ENCODE measurements around the gene URGCP. TPM values are rescaled to one million over a fixed set of nuclear protein-coding genes. Genes with fewer than 3 reads are reported as not detected.

The URGCP gene
- total RNA-seq, 1 donor from 2014 or later, result 40.3 TPM

DNA sequence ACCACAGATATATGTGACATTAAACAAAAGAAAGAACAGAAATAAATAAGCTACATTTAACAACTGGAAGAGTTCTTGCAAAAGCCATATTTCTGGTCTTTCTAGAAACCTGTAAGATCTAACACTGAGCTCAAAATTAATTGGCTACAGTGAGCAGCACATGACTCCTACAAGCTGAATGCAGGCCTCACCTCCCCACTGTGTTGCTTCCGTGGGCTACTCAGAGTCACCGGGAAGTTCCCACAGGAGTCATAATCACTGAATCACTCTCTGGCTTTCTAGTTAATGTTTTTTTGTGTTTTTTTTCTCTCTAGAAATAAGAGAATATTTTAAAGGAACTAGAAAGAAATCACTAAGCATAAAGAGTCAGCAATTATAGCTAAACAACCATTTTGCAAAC is 26.9 kb downstream of the URGCP start:
- DNase-seq, result no peak
- ATAC-seq, result no peak
- intact Hi-C loops (cut with micrococcal nuclease), result no loop called here

DNA sequence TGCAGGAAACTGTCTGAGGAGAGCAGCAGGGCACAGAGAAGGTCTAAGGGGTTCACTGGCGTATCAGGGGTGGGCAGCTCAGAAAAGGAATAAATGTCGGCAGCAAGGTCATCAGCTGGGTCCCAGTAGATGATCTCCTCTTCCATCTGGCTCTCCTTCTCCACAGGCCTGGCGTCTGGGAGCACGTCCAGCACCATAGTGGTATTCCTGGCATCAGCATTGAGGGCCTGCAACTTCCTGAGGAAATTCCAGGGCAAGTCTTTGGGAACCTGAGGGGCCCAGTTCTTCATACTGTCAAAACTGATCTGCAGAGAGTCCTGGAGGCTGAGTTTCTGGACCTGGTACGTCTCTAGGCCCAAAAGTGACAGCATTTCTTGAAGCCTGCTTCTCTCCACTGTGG is 27.5 kb downstream of the URGCP start:
- intact Hi-C loops (cut with micrococcal nuclease), result no loop called here
- peak; percentile 38 for ATAC-seq
- no peak for DNase-seq

DNA sequence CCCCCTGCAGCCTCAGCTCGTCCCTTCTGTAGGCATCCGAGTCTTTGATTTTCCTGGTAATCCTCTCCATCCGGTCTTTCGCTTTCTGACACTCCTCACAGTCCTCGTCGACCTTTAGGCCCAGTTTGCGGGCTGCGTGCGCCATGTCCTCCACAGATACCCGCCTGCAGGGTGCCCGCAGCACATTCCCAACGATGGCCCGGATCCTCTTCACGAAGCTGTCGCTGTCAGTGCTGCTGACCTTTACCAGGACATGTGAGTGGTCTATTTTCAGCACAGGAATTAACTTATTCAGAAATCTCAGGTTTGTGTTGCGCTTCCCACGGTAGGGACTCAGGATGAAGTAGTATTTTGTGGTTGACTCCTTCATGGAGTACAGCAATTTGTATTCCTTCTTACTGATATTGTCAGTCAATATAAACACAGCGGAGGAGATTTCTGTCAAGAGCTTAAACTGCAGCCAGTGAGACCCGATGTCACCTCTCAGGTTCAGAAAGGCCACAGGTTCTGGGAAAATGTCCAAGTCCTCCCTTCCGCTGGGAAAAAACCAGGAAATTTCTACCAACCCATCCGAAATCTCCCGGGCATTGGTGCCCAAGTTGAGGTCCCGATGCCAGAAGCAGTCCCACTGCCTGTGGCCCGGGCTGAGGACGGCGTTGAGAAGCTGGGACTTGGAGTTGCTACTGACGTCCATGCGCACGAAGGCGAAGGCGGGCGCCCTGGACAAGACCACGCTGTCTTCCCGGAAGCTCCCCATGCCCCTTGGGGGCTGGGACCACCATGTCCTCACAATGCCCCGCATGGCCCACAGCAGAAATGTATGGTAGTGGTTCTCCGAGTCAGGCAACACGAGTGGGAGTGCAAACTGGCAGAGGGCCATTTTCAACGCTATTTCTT is 28.2 kb downstream of the URGCP start:
- intact Hi-C loops (cut with micrococcal nuclease), result no loop called here
- ATAC-seq (peak; percentile 46), DNase-seq (no peak)

DNA sequence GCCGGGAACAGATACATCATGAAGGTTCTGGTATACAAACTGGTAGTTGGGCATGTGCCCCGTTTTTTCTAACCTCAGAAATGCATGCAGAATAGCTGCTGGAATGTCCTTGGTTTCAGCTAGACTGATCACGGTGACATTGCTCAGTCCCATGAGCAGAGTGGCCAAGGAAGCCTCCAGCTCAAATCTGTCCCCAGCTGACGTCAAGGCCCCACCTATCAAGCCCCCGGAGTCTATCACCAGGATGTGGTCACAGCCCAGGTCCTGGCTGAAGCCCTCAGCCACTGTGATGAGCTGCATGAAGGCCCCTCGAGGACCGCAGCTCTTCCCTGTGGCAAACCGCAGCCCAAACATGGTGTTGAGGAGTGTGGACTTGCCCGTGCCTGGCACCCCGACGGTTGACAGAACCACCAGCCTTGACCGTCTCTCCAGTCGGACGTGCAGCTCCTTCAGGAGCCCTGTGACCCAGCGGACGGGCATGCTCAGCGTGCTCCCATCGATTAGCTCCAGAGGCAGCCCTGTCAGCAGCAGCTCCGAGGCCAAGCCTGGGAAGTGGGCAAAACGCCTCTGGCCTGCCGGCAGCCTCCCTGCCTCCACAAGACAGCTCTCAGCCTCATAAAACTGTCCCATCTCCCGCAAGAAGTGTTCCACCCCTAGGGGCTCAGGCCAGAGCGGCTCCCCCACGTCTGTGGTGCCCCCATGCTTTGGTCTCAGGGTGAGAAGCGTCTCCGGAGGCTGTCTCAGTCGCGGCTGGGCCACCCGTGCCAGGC is 29.2 kb downstream of the URGCP start:
- DNase-seq (no peak), ATAC-seq (no peak)
- intact Hi-C loops (cut with micrococcal nuclease), result no loop called here

DNA sequence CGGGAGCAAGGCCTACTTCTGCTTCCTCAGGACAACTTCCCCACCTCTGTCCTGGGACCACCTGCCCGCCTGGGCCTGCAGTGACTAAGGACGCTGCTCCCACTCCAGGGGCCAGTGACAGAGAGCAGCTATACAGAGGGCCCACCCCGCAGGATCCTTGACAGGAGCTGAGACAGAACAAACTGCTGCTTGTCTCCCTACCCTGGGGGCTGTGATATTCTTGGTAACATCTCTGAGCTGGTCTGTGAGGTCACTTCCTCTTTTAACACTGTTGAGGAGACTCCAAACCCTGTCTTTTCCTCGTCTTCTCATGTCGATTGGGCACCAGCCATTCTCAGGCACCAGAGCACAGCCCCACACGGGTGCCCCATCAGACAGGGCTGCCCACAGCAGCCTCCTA is 30.2 kb downstream of the URGCP start:
- no peak for DNase-seq
- intact Hi-C loops (cut with micrococcal nuclease), result no loop called here
- no peak for ATAC-seq

DNA sequence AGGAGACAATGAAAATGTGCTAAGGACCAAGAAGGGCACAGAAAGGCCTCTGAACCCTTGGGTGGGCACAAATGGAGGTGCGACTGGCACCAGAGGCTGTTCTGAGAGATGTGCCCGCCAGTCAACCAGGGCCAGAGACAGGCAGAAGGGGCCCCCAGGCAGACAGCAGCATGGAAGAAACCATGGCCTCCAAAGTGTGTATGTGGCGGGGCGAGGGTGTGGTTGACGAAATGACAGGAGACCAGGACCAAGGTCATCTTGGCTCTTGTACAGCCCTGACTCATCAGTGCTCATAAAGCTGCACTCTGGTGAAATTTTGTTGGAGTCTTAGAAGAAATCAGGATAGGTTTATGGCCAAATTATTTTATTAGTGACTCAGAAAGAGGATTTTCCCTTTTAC is 33.1 kb downstream of the URGCP start:
- ATAC-seq (peak; percentile 12), DNase-seq (peak; percentile 58)
- intact Hi-C loops (cut with micrococcal nuclease), result no loop called here

DNA sequence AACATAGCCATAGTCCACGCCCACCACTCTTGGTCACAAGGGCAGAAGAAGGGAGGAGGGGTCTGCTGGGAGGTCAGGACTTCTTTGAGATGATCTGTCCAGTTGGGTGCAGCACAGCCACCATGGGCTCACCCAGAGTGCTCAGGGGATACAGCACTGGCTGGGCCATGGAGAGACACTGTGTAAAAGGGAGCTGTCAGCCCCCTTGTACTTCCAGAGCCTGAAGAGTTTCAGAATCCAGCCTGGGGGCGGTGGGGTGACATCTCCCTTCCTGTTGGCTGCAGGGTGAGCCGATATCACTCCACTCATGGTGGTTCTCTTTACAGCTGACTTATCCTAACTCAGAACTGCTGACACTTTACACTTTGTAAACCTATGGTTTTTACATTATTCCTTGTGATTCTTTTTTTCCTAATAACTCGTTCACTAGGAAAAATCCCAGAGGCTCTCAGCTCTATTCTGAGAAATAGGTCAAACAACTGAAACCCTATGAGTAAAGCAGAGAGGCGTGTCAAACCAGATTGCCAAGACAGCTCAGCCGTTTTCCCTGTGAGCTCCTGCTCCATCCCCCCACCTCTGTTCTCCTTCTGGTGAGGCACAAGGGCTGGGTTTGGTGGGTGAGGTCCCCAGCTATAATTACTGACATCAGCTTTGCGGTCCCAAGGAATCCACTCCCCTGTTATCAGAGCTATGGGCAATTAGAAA is 33.8 kb downstream of the URGCP start:
- ATAC-seq (peak; percentile 24), DNase-seq (no peak)
- intact Hi-C loops (cut with micrococcal nuclease), result no loop called here

DNA sequence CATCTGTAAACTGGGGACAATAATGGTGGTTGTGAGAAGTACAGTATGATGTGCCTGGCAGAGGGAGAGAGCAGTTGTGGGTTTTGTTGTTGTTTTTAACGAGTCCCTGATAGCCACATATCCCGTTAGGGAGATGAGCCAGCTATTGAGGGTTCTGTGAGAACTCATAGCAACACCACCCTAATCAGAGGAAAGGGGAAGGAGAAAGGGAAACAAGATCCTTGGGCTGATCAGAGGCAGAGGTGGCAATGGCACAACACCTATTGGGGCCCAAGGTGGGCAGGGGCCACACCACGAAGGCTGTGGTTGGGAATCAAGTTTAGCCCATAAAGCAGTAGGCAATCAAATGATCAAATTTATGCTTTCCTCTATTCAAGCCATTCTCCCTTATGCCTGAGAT is 35.3 kb downstream of the URGCP start:
- DNase-seq, result no peak
- intact Hi-C loops (cut with micrococcal nuclease), result no loop called here
- ATAC-seq, result no peak

DNA sequence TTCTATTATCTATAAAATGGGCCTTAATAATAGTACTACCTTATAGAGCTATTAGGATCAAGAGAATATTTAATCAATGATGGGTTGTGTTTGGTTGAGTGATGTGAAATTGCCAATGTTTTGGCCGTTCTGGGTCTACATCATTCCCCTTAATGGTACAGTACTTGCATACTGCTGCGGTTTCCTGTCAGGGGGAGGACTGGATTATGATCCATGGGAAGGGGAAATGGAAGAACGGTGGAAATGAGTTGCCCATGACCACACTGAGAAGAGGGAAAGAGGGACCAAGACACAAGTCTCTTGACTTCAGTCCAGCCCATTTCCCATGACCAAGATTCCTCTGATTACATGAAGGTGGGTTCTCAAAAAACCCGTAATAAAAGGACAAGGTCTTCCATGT is 36.1 kb downstream of the URGCP start:
- no peak for ATAC-seq
- no peak for DNase-seq
- intact Hi-C loops (cut with micrococcal nuclease), result no loop called here

DNA sequence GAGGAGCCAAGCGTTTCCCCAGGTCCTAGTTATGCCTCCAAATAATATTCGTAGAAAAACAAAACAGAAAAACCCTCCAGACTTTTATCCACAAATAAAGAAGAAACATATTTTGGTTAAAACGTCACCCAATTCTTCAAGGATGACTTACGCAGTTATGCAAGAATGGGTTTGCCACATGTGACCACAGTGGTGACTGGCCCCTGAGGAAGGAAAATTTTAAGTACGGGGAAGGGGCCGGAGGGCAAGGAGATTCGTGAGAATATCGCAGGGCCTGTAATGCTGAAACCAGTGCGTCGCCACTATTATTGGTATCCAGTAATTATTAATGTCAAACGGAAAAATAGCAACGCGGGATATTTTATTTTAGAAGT is 36.5 kb downstream of the URGCP start:
- DNase-seq (no peak), ATAC-seq (peak; percentile 33)
- intact Hi-C loops (cut with micrococcal nuclease), result no loop called here

DNA sequence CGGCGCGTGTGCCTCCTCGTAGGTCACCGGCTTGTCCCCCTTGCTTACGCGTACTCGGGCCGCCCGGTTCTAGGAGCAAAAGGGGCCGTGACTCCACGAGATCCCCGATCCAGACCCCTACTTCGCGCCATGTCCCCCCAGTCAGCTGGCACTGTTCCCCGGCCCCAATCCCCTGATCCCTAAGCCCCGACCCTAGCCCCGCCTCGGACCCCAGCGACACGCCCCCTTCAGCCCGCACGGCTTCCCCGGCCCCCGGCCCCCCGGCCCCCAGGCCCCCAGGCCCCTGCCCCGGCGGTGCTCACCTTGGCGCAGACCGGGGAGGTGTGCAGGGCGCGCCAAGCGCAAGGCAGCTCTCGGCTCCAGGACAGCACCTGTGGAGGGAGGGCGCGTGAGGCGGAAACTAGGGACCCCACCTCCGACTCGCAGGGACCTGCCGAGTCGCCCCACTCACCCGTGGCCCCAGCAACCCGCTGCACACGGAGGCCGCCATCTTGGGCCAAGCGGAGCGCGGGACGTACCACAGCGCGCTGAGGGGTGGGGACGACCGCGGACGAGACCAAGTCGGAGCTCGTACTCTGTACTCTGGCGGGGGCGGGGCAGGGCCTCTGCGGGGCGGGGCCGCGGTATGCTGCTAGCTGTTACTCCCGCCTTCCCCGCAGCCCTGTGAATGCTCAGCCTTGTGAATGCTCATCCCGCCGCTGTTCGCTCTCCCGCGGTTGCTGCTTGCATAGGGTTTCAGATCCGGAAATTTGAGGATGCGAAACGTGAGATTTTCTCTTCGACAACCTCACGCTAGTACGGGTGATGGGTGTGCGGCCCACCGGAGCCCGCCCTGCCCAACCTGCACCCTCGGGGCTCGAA is 37.2 kb downstream of the URGCP start, which contains the start of gene MRPS24:
TSS of gene MRPS24 (minus strand) at position 512 of the 861 bp plus-strand sequence. CDS start at position 490, 22 bp downstream.
- DNase-seq (peak; percentile 96), ATAC-seq (peak; percentile 97)
- intact Hi-C loops (cut with micrococcal nuclease), result no loop called here

DNA sequence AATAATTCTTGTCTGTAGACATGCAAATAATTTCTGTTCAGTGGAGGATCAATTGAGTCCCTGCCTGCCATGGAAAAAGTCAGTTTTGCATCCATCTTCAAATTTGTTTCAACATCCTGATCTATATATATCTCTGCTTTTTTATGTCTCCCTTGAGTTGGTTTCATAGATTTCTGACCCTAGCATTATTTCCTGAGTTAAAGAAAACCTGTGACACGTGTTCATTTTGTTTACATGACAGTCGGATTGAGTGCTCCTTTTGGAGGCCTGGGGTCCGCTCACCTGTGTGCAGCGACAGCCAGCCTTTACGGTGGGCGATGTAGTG is 37.8 kb downstream of the URGCP start:
- intact Hi-C loops (cut with micrococcal nuclease), result no loop called here
- ATAC-seq, result no peak
- no peak for DNase-seq

DNA sequence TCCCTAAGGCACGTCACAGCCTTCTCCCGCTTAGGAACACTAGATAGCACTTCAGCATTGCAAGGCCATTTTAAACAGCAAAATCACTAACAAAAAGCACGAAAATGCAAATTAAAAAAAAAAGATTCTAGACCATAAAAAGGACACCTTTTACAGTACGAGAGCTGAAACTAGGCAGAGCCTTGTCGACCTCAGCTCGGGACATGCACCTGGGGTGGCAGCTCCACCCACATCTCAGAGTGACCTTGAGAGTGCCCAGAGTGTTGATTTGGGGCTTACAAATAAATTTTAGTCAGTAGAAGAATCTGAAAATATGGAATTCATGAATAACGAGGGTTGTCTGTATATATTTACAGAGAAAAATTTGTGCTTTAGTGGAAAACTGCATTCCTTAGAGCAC is 38.2 kb downstream of the URGCP start:
- no peak for DNase-seq
- ATAC-seq, result no peak
- intact Hi-C loops (cut with micrococcal nuclease), result no loop called here

DNA sequence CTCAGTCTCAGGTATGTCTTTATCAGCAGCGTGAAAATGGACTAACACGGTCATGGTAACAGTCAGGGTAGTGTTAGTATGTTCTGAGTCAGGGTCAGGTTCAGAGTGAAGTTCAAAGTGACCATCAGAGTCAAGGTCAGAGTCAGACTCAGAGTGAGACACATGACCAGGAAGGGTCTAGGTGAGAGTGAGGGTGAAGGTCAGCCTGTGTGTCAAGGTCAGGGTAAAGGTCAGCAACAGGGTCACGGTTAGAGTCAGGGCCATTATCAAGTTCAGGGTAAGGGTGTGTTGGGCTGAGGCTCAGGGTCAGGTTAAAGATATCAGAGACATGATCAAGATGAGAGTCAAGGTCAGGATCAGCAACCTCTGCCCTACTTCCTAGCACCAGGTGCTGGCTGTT is 41.1 kb downstream of the URGCP start:
- ATAC-seq, result no peak
- DNase-seq, result no peak
- intact Hi-C loops (cut with micrococcal nuclease), result no loop called here

DNA sequence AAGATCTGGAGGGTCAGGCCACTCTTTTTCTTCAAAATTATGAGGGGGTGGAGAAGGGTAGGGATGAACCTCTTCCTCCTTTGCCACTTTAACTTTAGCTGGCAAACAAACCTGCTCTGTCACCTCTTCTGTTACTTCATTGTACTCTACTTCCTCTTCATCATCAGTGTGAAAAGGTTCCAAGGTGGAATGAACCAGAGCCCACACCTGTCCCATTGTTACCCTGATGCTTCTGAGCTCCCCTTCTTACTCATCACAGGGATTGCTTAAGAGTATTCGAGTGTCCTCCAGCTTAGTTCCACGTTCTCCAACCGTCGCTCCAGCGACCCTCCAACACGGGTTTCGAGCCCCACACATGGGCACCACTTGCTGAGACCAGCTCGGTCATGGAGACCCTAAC is 42.3 kb downstream of the URGCP start:
- no peak for ATAC-seq
- no peak for DNase-seq
- intact Hi-C loops (cut with micrococcal nuclease), result no loop called here

DNA sequence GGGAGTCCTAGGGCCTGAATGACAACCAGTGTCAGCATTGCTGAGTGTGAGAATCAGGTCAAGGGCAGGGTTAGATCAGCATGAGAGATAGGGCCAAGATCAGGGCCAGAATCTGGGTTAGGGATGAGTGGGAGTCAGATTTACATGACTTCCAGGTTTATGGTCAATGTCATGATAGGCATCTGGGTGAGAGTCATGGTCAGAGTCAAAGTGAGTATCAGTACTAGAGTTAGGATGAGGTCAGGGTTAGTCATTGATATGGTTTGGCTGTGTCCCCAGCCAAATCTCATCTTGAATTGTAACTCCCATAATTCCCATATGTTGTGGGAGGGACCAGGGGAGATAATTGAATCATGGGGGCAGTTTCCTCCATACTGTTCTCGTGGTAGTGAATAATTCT is 49.4 kb downstream of the URGCP start:
- ATAC-seq (no peak), DNase-seq (no peak)
- intact Hi-C loops (cut with micrococcal nuclease), result no loop called here

DNA sequence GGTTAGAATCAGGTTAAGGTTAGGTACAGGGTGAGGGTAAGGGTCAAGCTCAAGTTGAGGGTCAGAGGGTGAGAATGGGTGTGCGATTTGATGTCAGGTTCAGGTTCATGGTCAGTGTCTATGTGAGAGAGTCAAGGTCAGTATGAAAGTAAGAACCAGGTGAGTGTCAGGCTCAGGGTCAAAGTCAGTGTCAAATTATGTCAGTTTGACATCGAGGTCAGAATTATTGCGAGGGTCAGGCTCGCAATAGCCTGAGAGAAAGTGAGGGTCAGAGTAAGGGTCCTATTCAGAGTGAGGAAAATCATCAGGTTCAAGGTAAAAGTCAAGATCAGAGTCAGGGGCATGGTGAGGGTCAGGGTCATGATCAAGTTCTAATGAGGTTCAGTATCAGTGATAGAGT is 50.1 kb downstream of the URGCP start:
- intact Hi-C loops (cut with micrococcal nuclease), result no loop called here
- DNase-seq (no peak), ATAC-seq (no peak)

DNA sequence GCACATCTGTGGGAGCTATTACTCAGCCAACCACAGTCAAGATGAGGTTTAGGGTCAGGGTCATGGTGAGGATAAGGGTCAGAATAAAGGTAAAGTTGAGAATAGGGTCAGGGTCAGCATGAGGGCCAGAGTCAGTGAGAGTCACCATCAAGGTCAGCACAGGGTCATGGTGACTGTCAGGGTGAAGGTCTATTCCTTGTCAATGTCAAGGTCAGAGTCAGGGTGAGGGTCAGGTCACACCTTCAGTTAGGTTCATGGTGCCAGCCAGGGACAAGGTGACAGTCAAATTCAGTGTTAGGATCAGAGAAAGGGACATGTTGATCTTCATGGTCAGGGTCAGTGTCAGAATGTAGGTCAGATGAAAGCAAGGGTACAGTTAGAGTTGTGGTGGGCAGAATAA is 51.2 kb downstream of the URGCP start:
- ATAC-seq (no peak), DNase-seq (no peak)
- intact Hi-C loops (cut with micrococcal nuclease), result no loop called here

DNA sequence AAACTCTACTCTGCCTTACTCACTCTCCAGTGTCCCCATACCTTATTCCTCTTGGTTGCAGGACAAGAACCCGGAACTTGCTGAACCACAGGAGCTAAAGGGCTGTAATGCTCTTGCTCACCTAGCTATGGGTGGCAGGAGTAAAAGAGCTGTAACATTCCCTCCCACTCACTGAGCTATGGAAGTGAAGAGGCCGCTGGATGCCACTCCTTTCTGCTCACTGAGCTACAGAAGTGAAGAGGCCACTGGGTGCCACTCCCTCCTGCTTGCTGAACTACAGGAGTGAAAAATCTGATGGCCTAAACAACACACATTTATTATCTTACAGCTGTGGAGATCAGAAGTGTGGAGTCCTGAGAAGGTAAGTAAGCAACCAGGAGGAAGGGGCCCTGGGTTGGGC is 54.6 kb downstream of the URGCP start:
- ATAC-seq, result no peak

More for the DNA sequence above, 54.6 kb downstream of the URGCP start:
- no peak for DNase-seq
- intact Hi-C loops (cut with micrococcal nuclease), result no loop called here

Data from left ventricle myocardium superior (tissue), 1 donor.